IMR-90 (cell line): ENCODE results near the gene PARP12.

ENCODE experiments used
- CHD1 ChIP-seq: IDR thresholded peaks from 2 replicates; pipeline ENCODE4 v1.6.1; 2012; ENCODE audit warnings: low read depth, low read length, improper control_type of control experiment
- CTCF ChIP-seq: conservative IDR thresholded peaks from 2 replicates; pipeline ENCODE4 v1.5.1; 2012; ENCODE audit warnings: mild to moderate bottlenecking, low read depth, low read length, improper control_type of control experiment
- ELK1 ChIP-seq: fragments of 150-350 bp; IDR thresholded peaks from 2 replicates; pipeline ENCODE4 v1.6.1; 2016; ENCODE audit warnings: low read depth, mild to moderate bottlenecking, low read length, moderate library complexity, borderline replicate concordance
- FOS ChIP-seq: fragments of 150-350 bp; IDR thresholded peaks from 2 replicates; pipeline ENCODE4 v1.6.1; 2016; ENCODE audit warnings: low read depth, low read length
- MAZ ChIP-seq: IDR thresholded peaks from 2 replicates; pipeline ENCODE4 v1.6.1; 2012; ENCODE audit warnings: low read depth, mild to moderate bottlenecking, low read length, improper control_type of control experiment, moderate library complexity, borderline replicate concordance
- POLR2A ChIP-seq: IDR thresholded peaks from 2 replicates; pipeline ENCODE4 v1.6.1; 2012; ENCODE audit warnings: mild to moderate bottlenecking, low read depth, low read length
- RFX5 ChIP-seq: IDR thresholded peaks from 2 replicates; pipeline ENCODE4 v1.8.0; 2012; ENCODE audit warnings: low read depth, mild to moderate bottlenecking, low read length, moderate library complexity
- USF2 ChIP-seq: fragments of 150-350 bp; IDR thresholded peaks from 2 replicates; pipeline ENCODE4 v1.6.1; 2017; ENCODE audit warnings: mild to moderate bottlenecking, antibody characterized with exemption, low read length, low read depth

GRCh38 chr7:140060788-140061606, 1.8 kb downstream of the PARP12 start:
- TF ChIP-seq POLR2A, result no peak
- no peak for TF ChIP-seq ELK1
- TF ChIP-seq RFX5, result no peak
- no peak for TF ChIP-seq CHD1
- no peak for TF ChIP-seq CTCF
- no peak for TF ChIP-seq USF2
- TF ChIP-seq MAZ, result no peak
- TF ChIP-seq FOS, result no peak
